ENCODE results near the gene NODAL. TPM values are rescaled to one million over a fixed set of nuclear protein-coding genes. Genes with fewer than 3 reads are reported as not detected.

NODAL gene
- total and polyA plus RNA-seq, 3 experiments from 2014 or later, result 0.43 TPM; not detected in 2

Other genes starting within 250 kb of the NODAL start
- gene PPA1, start 208.3 kb downstream of the NODAL start, total RNA-seq, result 100 to 1,000 TPM; 358 to 368 TPM
- 122 TPM for gene PPA1, start 208.3 kb downstream of the NODAL start, polyA plus RNA-seq
- not detected for gene NPFFR1, start 157.7 kb downstream of the NODAL start, total RNA-seq
- gene NPFFR1, start 157.7 kb downstream of the NODAL start, polyA plus RNA-seq, result not detected
- 10 to 100 TPM; 12.1 to 12.8 TPM for gene LRRC20, start 59.1 kb downstream of the NODAL start, total RNA-seq
- gene LRRC20, start 59.1 kb downstream of the NODAL start, polyA plus RNA-seq, result 2.8 TPM
- 10 to 100 TPM; 44.4 to 45.8 TPM for gene EIF4EBP2, start 37.5 kb downstream of the NODAL start, total RNA-seq
- 61.9 TPM for gene EIF4EBP2, start 37.5 kb downstream of the NODAL start, polyA plus RNA-seq
- under 1 TPM; 0.20 to 0.29 TPM for gene PALD1, start 37.1 kb upstream of the NODAL start, total RNA-seq
- gene PALD1, start 37.1 kb upstream of the NODAL start, polyA plus RNA-seq, result not detected
- 10 to 100 TPM; 94.8 to 95.7 TPM for gene PRF1, start 161.1 kb upstream of the NODAL start, total RNA-seq
- gene PRF1, start 161.1 kb upstream of the NODAL start, polyA plus RNA-seq, result 762 TPM
- not detected for gene ADAMTS14, start 230.8 kb upstream of the NODAL start, total RNA-seq
- gene ADAMTS14, start 230.8 kb upstream of the NODAL start, polyA plus RNA-seq, result 0.06 TPM

Measured in CD8-positive, alpha-beta memory T cell (primary cell).